ENCODE measurements around the gene CPEB2.

CPEB2 gene

DNA sequence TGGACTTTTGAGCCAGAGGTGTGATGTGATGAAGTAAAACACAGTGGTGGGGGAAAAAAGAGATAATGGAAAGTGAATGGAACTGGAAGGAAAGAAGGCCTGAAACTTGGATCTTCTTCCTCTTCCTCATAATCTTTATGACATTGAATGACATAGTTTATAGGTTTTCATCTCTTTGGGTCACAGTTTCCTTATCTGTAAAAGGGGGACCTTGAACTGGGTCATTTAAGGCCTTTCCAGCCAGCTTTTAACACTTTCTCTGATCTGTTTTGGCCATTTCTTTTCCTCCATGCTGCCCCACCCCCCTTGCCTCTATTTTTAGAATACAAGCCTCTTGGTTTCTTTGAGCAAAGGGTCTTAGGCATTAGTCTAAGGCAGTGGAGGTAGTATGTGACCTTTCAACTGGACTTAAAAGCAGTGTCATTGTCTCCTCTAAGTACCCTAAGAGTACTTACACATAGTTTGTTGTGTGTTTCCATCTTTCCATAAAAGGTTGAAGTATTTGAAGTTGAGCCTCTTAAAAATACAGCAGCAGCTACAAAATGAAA, 7.8 kb downstream of the CPEB2 start:
- H3K4me3 ChIP-seq (ENCODE audit: low read depth, low read length): no peak overlapping the region
- TF ChIP-seq, protein P1, sequence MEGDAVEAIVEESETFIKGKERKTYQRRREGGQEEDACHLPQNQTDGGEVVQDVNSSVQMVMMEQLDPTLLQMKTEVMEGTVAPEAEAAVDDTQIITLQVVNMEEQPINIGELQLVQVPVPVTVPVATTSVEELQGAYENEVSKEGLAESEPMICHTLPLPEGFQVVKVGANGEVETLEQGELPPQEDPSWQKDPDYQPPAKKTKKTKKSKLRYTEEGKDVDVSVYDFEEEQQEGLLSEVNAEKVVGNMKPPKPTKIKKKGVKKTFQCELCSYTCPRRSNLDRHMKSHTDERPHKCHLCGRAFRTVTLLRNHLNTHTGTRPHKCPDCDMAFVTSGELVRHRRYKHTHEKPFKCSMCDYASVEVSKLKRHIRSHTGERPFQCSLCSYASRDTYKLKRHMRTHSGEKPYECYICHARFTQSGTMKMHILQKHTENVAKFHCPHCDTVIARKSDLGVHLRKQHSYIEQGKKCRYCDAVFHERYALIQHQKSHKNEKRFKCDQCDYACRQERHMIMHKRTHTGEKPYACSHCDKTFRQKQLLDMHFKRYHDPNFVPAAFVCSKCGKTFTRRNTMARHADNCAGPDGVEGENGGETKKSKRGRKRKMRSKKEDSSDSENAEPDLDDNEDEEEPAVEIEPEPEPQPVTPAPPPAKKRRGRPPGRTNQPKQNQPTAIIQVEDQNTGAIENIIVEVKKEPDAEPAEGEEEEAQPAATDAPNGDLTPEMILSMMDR (IDR thresholded peaks at IDR 0.05; ENCODE audit: low read depth, low read length): no peak

DNA sequence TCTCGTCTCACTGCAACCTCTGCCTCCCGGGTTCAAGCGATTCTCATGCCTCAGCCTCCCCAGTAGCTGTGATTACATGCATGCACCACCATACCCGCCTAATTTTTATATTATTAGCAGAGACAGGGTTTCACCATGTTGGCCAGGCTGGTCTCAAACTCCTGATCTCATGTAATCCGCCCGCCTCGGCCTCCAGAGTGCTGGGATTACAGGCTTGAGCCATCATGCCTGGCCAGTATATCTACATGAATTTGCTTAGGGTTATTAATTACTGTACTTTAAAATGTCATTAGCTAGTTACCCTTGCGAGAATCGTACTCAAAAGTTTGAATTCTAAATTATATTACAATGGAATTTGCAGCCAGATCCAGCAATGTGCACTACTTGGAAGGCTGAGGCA, 8.9 kb downstream of the CPEB2 start:
- TF ChIP-seq, protein P1 (IDR thresholded peaks at IDR 0.05; ENCODE audit: low read depth, low read length): no peak
- H3K4me3 ChIP-seq (ENCODE audit: low read depth, low read length): no peak overlapping the region

DNA sequence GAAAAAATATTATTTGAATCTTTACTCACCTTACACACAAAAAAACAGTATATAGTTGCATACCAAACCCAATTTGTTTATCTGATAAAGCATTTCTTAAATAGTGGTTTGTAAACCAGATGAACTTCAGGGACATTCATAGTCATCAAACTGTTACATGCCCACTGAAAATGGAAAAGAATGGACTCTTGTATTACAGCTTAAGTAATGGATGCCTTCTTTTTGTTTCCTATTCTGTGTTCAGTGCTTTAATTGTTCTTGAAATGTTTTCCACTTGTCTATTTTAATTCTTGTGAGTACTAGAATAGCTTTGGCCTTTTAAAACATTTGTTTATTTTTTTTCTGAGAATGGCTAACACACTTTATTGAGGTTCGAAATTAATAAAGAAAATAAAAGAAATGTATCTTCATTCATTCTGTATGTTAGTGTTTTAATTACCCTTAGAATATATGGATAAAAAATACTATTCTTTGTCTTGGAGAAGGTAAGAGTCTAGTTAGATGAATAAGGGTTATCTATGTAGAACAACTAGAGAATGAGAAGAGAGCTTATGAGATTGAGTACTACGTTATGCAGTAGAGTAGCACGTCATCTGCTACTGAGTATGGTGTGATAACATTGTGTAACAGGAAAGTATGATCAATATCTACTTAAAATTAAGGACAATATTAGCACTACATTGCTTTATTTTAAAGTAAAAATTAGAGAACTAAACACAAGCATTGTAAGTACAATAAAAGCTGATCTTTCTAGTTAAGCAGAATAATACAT, 9.9 kb downstream of the CPEB2 start:
- H3K4me3 ChIP-seq (ENCODE audit: low read depth, low read length): no peak overlapping the region
- TF ChIP-seq, protein P1 (IDR thresholded peaks at IDR 0.05; ENCODE audit: low read depth, low read length): no peak

DNA sequence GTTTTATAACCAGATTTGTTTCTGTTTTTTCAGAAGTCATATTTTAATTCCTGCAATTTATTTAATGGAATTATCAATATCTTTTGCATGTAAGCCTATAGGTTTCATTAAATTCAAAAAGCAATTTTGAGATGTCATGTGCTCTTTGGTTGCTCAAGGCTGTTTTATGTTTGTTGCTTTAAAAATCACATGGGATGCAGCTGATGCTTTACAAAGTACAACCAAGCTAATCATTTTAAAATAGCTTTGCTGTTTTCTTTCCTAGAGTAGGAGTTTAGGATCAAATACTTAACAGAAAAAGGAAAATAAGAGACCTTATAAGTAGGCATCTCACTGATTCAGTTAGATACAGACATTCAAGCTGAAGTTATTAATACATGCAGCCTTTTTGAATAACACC, 11.3 kb downstream of the CPEB2 start:
- H3K4me3 ChIP-seq (ENCODE audit: low read depth, low read length): no peak overlapping the region
- TF ChIP-seq, protein P1 (IDR thresholded peaks at IDR 0.05; ENCODE audit: low read depth, low read length): no peak

DNA sequence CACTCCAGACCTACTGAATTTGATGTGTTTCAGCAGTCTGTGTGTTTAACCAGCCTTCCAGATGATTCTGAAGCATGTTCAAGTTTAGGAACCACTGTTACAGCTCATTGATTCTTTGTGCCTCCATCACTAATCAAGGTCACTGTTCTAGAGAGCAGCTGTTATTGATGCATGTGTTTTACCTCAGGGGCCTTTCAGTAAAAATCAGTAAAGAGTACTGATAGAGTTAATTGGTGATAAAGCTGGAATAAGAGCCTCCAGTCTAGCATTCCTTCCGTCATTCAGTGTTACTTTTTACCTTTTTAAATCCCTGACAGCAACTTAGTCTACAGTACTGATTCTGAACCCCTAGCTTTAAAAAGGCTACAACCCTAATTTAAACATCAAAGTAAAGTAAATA, 12.9 kb downstream of the CPEB2 start:
- no peak overlapping the region for H3K4me3 ChIP-seq (ENCODE audit: low read depth, low read length)
- TF ChIP-seq, protein P1 (IDR thresholded peaks at IDR 0.05; ENCODE audit: low read depth, low read length): no peak

DNA sequence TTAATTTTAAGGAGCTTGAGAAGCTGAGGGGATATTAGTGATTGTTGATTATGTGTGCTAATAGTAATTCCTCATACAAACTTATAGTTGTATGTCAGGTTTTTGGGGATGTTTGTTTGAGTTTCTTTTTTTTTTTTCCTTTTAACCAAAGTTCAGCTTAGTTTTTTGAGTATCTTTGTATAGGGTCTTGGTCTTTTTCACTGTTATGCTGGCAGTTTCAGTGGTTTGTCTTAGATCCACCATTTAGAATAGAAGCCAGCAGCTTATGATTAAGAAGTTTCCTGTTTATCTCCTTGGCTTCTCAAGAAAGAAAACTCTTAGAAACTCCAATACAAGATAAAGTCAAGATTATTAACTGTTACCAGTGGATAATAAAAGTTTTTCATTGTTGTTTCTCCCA, 16.1 kb downstream of the CPEB2 start:
- no peak overlapping the region for H3K4me3 ChIP-seq (ENCODE audit: low read depth, low read length)
- TF ChIP-seq, protein P1 (IDR thresholded peaks at IDR 0.05; ENCODE audit: low read depth, low read length): no peak

DNA sequence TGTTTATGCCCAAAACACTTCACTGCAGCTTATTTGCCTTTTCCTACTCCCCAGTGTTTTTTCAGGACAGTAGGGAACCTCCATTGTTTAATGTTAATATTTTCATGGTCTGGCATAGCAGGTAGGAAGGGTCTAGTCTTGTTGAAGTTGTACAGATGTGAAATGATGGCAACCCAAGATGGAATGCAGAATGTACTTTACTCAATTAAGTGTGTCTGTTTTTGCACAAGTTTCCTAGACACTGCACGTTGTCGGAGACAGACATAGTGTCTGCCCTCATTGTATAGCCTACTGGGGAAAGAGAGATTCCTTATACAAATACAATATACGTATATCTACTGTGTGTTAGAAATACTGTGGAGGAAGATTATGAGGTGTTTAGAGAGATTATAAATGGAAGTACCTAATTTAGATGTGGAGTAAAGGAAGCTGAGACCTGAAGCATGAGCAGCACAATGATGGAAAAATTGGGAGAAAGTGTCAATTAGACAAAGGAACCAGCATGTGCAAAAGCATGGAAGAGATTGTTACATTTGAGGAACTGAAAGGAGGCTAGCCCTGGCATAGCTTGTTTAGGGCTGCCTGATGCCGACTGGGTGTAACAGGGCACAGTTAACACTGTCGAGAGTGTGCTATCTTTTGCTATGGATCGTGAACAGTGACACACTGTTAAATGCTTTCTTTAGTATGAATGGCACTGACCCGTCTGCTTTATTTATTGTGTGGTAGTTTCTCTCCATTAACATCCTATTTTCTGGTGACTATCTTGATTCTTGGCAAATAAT, 18.4 kb downstream of the CPEB2 start:
- H3K4me3 ChIP-seq (ENCODE audit: low read depth, low read length): no peak overlapping the region
- TF ChIP-seq, protein P1 (IDR thresholded peaks at IDR 0.05; ENCODE audit: low read depth, low read length): no peak
